Fibroblast of lung (primary cell): Measurements from ENCODE around the gene SLC6A16.
"Not testable (repeated sequence)": the region's sequence is repeated elsewhere in the genome, so short reads cannot be mapped to it uniquely, and the experiment has no call there.

Experiments
- CTCF ChIP-seq, 2 donors: IDR thresholded peaks in 1 of 2; conservative IDR thresholded peaks in 1 of 2; 1 replicate in 1 of 2; 2 replicates in 1 of 2; pipeline ENCODE4 v1.5.1; 2011 to 2012; ENCODE audit warnings: low read length in 2 of 2, control low read depth in 1 of 2, inconsistent platforms in 1 of 2, low read depth in 1 of 2, mild to moderate bottlenecking in 1 of 2
- EZH2 ChIP-seq: IDR thresholded peaks from 2 replicates; pipeline ENCODE4 v1.5.1; 2012; ENCODE audit warnings: low read length, control low read depth, mild to moderate bottlenecking; ENCODE audit errors: missing control alignments

GRCh38 chr19:49306734-49307133 is 18.3 kb downstream of the SLC6A16 start:
- TF ChIP-seq CTCF (conservative IDR thresholded peaks at IDR 0.05 in 1 of 2, IDR thresholded peaks at IDR 0.05 in 1 of 2; ENCODE audit: low read depth in 1 of 2, low read length in 2 of 2); EZH2: not testable (repeated sequence)
